K562 (cell line): ENCODE results near the gene RBM45. TPM values are rescaled to one million over a fixed set of nuclear protein-coding genes. Genes with fewer than 3 reads are reported as not detected.

ENCODE experiments used
- ARID1B ChIP-seq: fragments of 450-650 bp; IDR thresholded peaks from 2 replicates; pipeline ENCODE4 v1.6.1; 2016; ENCODE audit warnings: antibody characterized with exemption, mild to moderate bottlenecking, inconsistent platforms
- BRF2 ChIP-seq: IDR thresholded peaks from 3 replicates; pipeline ENCODE4 v1.6.1; 2011; ENCODE audit warnings: borderline replicate concordance, mild to moderate bottlenecking; ENCODE audit not compliant: insufficient read length, insufficient read depth
- CTCF ChIP-seq, 3 experiments: IDR thresholded peaks in 2 of 3; conservative IDR thresholded peaks in 1 of 3; 2 replicates each; pipeline ENCODE4 v1.5.1; 2011 to 2012; ENCODE audit warnings: low read length in 3 of 3, mild to moderate bottlenecking in 3 of 3, control low read depth in 2 of 3, improper control_type of control experiment in 1 of 3, inconsistent platforms in 1 of 3, low read depth in 1 of 3, mixed read lengths in 1 of 3, moderate library complexity in 1 of 3; ENCODE audit not compliant: insufficient read depth in 2 of 3
- E2F3 ChIP-seq: fragments of 250-450 bp; sonication (Bioruptor Pico); IDR thresholded peaks from 2 replicates; pipeline ENCODE4 v1.4.0; 2020; ENCODE audit warnings: mild to moderate bottlenecking
- KAT2B ChIP-seq: IDR thresholded peaks from one replicate; pipeline ENCODE4 v1.6.1; 2012; ENCODE audit warnings: low read depth, mild to moderate bottlenecking, control low read depth, inconsistent platforms, low read length, moderate library complexity
- NBN ChIP-seq: fragments of 450-650 bp; IDR thresholded peaks from 2 replicates; pipeline ENCODE4 v1.6.1; 2016; ENCODE audit warnings: low read depth, mild to moderate bottlenecking
- RBBP5 ChIP-seq: fragments of 200-600 bp; sonication (generic); IDR thresholded peaks from 2 replicates; pipeline ENCODE4 v1.6.1; 2012; ENCODE audit warnings: borderline replicate concordance, mild to moderate bottlenecking, low read length, control low read depth, inconsistent platforms; ENCODE audit not compliant: insufficient read depth, poor library complexity, severe bottlenecking
- SMARCE1 ChIP-seq: fragments of 450-650 bp; IDR thresholded peaks from 2 replicates; pipeline ENCODE4 v1.7.1; 2016; ENCODE audit warnings: mild to moderate bottlenecking
- SNRNP70 ChIP-seq: fragments of 200-400 bp; formaldehyde crosslinking; optimal IDR thresholded peaks from 2 replicates; pipeline ENCODE3; 2017; ENCODE audit warnings: low read depth, low read length
- SPI1 ChIP-seq: IDR thresholded peaks from 2 replicates; pipeline ENCODE4 v1.6.1; 2011; ENCODE audit warnings: low read depth, low read length, control low read depth, borderline replicate concordance
- SRF ChIP-seq, 2 experiments: fragments of 250-450, 450-650 bp in 1 of 2; sonication (Bioruptor Pico) in 1 of 2; sonication (generic) in 1 of 2; formaldehyde crosslinking; IDR thresholded peaks; 2 replicates each; pipeline versions ENCODE4 v1.5.0 to v1.5.1; 2020 to 2022; ENCODE audit warnings: mild to moderate bottlenecking in 1 of 2, missing genetic modification reagents in 1 of 2
- TARDBP ChIP-seq: fragments of 450-650 bp; IDR thresholded peaks from 2 replicates; pipeline ENCODE4 v1.6.1; 2016
- ZBTB12 ChIP-seq: fragments of 250-450 bp; sonication (Bioruptor Pico); IDR thresholded peaks from 2 replicates; pipeline ENCODE4 v1.4.0; 2020
- ZBTB9 ChIP-seq: fragments of 450-650 bp; formaldehyde crosslinking; IDR thresholded peaks from 2 replicates; pipeline ENCODE4 v1.4.0; 2020; ENCODE audit warnings: mild to moderate bottlenecking, moderate library complexity
- ZNF197 ChIP-seq: fragments of 200-800 bp; sonication (Bioruptor generic); IDR thresholded peaks from 2 replicates; pipeline ENCODE4 v1.6.1; 2016; ENCODE audit warnings: low read depth, missing genetic modification characterization, missing compliant biosample characterization
- ZNF280A ChIP-seq: fragments of 450-650 bp; IDR thresholded peaks from 2 replicates; pipeline ENCODE4 v1.6.1; 2018; ENCODE audit warnings: mild to moderate bottlenecking, low read depth; ENCODE audit not compliant: partially characterized antibody
- ZNF75A ChIP-seq: fragments of 450-650 bp; formaldehyde crosslinking; IDR thresholded peaks from 2 replicates; pipeline ENCODE4 v1.4.0; 2020; ENCODE audit warnings: mild to moderate bottlenecking
- polyA plus RNA-seq, 8 experiments: library from polyadenylated mRNA; depleted of rRNA in 4 of 8; stranded (reverse) in 5 of 8; unstranded in 3 of 8; fragments of >200 nt; fragmentation: Nextera tagmentation in 2 of 8; fragmentation: Illumina TruSeq in 1 of 8; extraction: Ambion mirVana in 2 of 8; extraction: Trizol in 1 of 8; gene quantifications; 2 replicates each; pipeline versions ENCODE4 v1.2.1 to v1.2.3, GENCODE V29; 2011 to 2014; ENCODE audit warnings: inconsistent platforms in 1 of 8, missing spikeins in 1 of 8
- total RNA-seq, 7 experiments: library from RNA; depleted of rRNA in 6 of 7; stranded (reverse); fragments of >200 nt in 6 of 7; fragmentation: Illumina TruSeq in 2 of 7; extraction: Trizol in 2 of 7; gene quantifications; 2 replicates each; pipeline versions ENCODE4 v1.2.1 to v1.2.3, GENCODE V29; 2011 to 2021; ENCODE audit warnings: low replicate concordance in 1 of 7

RBM45 gene
- total and polyA plus RNA-seq, 9 of the 15 experiments (the other 6 are each of a cell fraction or from before 2014, with no cell fraction given): 6.7 to 22.0 (median 15.0) TPM

GRCh38 chr2:178072383-178073301 lies 39.6 kb upstream of the RBM45 start, which contains the start of gene PDE11A (continued):
- no peak for TF ChIP-seq ZNF280A
- no peak for TF ChIP-seq CTCF (IDR thresholded peaks at IDR 0.05 in 2 of 3, conservative IDR thresholded peaks at IDR 0.05 in 1 of 3; ENCODE audit: insufficient read depth in 2 of 3, low read depth in 1 of 3, low read length in 3 of 3)
- no peak for TF ChIP-seq KAT2B
- TF ChIP-seq SMARCE1: 0 out of 2 replicates have a peak, but pooled peaks have one; percentile 44
- 0 out of 2 replicates have a peak, but pooled peaks have one; percentile 42 for TF ChIP-seq NBN
- no peak for TF ChIP-seq E2F3 (CRISPR knock-in tag)
- no peak for TF ChIP-seq RBBP5
- no peak for TF ChIP-seq SNRNP70
- TF ChIP-seq ARID1B: peak; percentile 59
- TF ChIP-seq ZNF75A: no peak
- TF ChIP-seq SPI1: 0 out of 2 replicates have a peak, but pooled peaks have one; percentile 11
- no peak for TF ChIP-seq ZBTB12 (CRISPR knock-in tag)
- TF ChIP-seq ZBTB9 (CRISPR knock-in tag): no peak
- TF ChIP-seq TARDBP: peak; percentile 17; the same call in 1 of the 2 replicates
- no peak for TF ChIP-seq BRF2
- peak in 1 of 2 experiments; percentile 95; a peak in 2 of 4 replicates for TF ChIP-seq SRF (CRISPR knock-in tag; IDR thresholded peaks at IDR 0.05)
- TF ChIP-seq ZNF197 (CRISPR knock-in tag): no peak
